Fibroblast of lung (primary cell): ENCODE results near the gene OTOP1. TPM values are rescaled to one million over a fixed set of nuclear protein-coding genes. Genes with fewer than 3 reads are reported as not detected.
A peak's percentile ranks its signal among the peaks of the same experiment; 100 is the strongest.
"Not testable (repeated sequence)": the region's sequence is repeated elsewhere in the genome, so short reads cannot be mapped to it uniquely, and the experiment has no call there.

Experiments used
- DNase-seq, 2 donors: peaks; one replicate each; pipeline versions ENCODE4 v3.0.0 to v3.0.0-alpha.2; 2010; ENCODE audit warnings: low read depth in 2 of 2
- H2AFZ ChIP-seq: 2 replicates; pipeline ENCODE4 v1.5.1; 2012; ENCODE audit warnings: low read length, control low read depth, inconsistent platforms
- H3K27ac ChIP-seq: 2 replicates; pipeline ENCODE4 v1.5.1; 2011; ENCODE audit warnings: low read length, control low read depth; ENCODE audit not compliant: insufficient read depth
- H3K27me3 ChIP-seq: 2 replicates; pipeline ENCODE4 v1.5.1; 2011; ENCODE audit warnings: mild to moderate bottlenecking, low read length; ENCODE audit not compliant: control insufficient read depth, insufficient read depth
- H3K36me3 ChIP-seq: 2 replicates; pipeline ENCODE4 v1.5.1; 2011; ENCODE audit warnings: low read length; ENCODE audit not compliant: control insufficient read depth, insufficient read depth
- H3K4me1 ChIP-seq: 2 replicates; pipeline ENCODE4 v1.5.1; 2011; ENCODE audit warnings: low read length; ENCODE audit not compliant: control insufficient read depth, insufficient read depth; ENCODE audit errors: extremely low read depth
- H3K4me2 ChIP-seq: 2 replicates; pipeline ENCODE4 v1.5.1; 2011; ENCODE audit warnings: low read length, control low read depth; ENCODE audit not compliant: insufficient read depth; ENCODE audit errors: extremely low read depth
- H3K4me3 ChIP-seq, 4 experiments: fragments of 200-600 bp in 1 of 4; sonication (generic) in 1 of 4; replicated peaks in 1 of 4; 2 replicates each; pipeline ENCODE4 v1.5.1; 2011 to 2016; ENCODE audit warnings: low read length in 4 of 4, low read depth in 3 of 4, mild to moderate bottlenecking in 3 of 4, control low read depth in 2 of 4, inconsistent platforms in 1 of 4, mixed read lengths in 1 of 4; ENCODE audit not compliant: insufficient read depth in 1 of 4; ENCODE audit errors: control extremely low read depth in 1 of 4
- H3K79me2 ChIP-seq: 2 replicates; pipeline ENCODE4 v1.5.1; 2012; ENCODE audit warnings: mild to moderate bottlenecking, low read length, inconsistent platforms; ENCODE audit not compliant: control insufficient read depth, insufficient read depth
- H3K9ac ChIP-seq: 2 replicates; pipeline ENCODE4 v1.5.1; 2011; ENCODE audit warnings: mild to moderate bottlenecking, low read length, control low read depth; ENCODE audit not compliant: insufficient read depth
- H3K9me3 ChIP-seq: 2 replicates; pipeline ENCODE4 v1.5.1; 2012; ENCODE audit warnings: low read depth, low read length; ENCODE audit not compliant: control insufficient read depth, insufficient read depth
- H4K20me1 ChIP-seq: 2 replicates; pipeline ENCODE4 v1.5.1; 2011; ENCODE audit warnings: low read length; ENCODE audit not compliant: control insufficient read depth, insufficient read depth; ENCODE audit errors: extremely low read depth
- CTCF ChIP-seq, 2 donors: IDR thresholded peaks in 1 of 2; conservative IDR thresholded peaks in 1 of 2; 1 replicate in 1 of 2; 2 replicates in 1 of 2; pipeline ENCODE4 v1.5.1; 2011 to 2012; ENCODE audit warnings: low read length in 2 of 2, control low read depth in 1 of 2, inconsistent platforms in 1 of 2, low read depth in 1 of 2, mild to moderate bottlenecking in 1 of 2
- EZH2 ChIP-seq: IDR thresholded peaks from 2 replicates; pipeline ENCODE4 v1.5.1; 2012; ENCODE audit warnings: low read length, control low read depth, mild to moderate bottlenecking; ENCODE audit errors: missing control alignments
- polyA plus RNA-seq, 2 donors: library from polyadenylated mRNA; depleted of rRNA in 1 of 2; stranded (reverse) in 1 of 2; unstranded in 1 of 2; fragments of >200 nt; gene quantifications; 2 replicates each; pipeline ENCODE4 v1.2.1, GENCODE V29; 2011 to 2012; ENCODE audit warnings: missing spikeins in 1 of 2
- total RNA-seq: library from RNA; depleted of rRNA; stranded (reverse); fragments of >200 nt; gene quantifications from 2 replicates; pipeline ENCODE4 v1.2.1, GENCODE V29; 2014

OTOP1 gene
- total and polyA plus RNA-seq, 2 donors (not counting 1 experiment from before 2014, with no cell fraction given): not detected

GRCh38 chr4:4182835-4183568 lies 43.7 kb downstream of the OTOP1 start:
- Histone ChIP-seq H3K4me3 (no peak overlapping the region), H3K27me3 (no peaks in the 10 kb centered on the region), H3K9me3 (no peaks in the 10 kb centered on the region), H2AFZ (no peak overlapping the region), H3K36me3 (no peaks in the 10 kb centered on the region), H3K4me1 (no peaks in the 10 kb centered on the region), H4K20me1 (no peaks in the 10 kb centered on the region), H3K27ac (no peak overlapping the region), H3K79me2 (no peaks in the 10 kb centered on the region), H3K4me2 (no peak overlapping the region), H3K9ac (no peak overlapping the region)
- peak in 1 of 2 donors; percentile 19 for DNase-seq
- peak; percentile 27 to 47 for TF ChIP-seq CTCF (conservative IDR thresholded peaks at IDR 0.05 in 1 of 2, IDR thresholded peaks at IDR 0.05 in 1 of 2; ENCODE audit: low read depth in 1 of 2, low read length in 2 of 2)
- no peak for TF ChIP-seq EZH2

DNA sequence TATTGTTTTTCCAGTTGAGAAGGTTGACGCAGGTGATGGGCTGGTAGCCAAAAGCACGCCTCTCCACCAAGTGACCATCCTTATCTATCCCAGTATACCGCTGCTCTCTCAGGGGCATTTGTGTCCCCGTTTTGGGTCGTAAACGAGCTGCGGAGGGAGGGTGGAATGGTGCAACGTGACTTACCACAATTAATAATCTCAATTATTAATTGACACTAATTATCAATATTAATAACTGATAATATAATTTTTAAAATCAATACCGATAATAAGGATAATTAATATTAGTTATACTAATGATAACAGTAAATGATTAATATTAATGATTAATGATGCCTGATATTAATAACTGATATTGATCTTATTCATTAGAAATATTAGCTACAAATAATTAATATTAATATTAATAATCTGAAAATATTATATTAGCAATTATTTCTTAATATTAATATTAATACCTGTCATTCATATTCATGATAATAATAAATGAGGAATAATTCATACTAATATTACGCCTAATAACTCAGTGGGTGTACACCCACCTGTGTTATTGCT lies 56.1 kb downstream of the OTOP1 start:
- Histone ChIP-seq H4K20me1 (no peaks in the 10 kb centered on the region), H3K36me3 (no peaks in the 10 kb centered on the region), H3K79me2 (no peaks in the 10 kb centered on the region), H3K4me1 (no peaks in the 10 kb centered on the region), H3K9me3 (no peaks in the 10 kb centered on the region), H2AFZ (no peak overlapping the region), H3K4me2 (no peak overlapping the region), H3K27me3 (no peaks in the 10 kb centered on the region), H3K4me3 (no peak overlapping the region), H3K9ac (no peak overlapping the region), H3K27ac (no peak overlapping the region)
- DNase-seq: no peak
- TF ChIP-seq EZH2 (no peak), CTCF (conservative IDR thresholded peaks at IDR 0.05 in 1 of 2, IDR thresholded peaks at IDR 0.05 in 1 of 2; ENCODE audit: low read depth in 1 of 2, low read length in 2 of 2) (no peak)

DNA sequence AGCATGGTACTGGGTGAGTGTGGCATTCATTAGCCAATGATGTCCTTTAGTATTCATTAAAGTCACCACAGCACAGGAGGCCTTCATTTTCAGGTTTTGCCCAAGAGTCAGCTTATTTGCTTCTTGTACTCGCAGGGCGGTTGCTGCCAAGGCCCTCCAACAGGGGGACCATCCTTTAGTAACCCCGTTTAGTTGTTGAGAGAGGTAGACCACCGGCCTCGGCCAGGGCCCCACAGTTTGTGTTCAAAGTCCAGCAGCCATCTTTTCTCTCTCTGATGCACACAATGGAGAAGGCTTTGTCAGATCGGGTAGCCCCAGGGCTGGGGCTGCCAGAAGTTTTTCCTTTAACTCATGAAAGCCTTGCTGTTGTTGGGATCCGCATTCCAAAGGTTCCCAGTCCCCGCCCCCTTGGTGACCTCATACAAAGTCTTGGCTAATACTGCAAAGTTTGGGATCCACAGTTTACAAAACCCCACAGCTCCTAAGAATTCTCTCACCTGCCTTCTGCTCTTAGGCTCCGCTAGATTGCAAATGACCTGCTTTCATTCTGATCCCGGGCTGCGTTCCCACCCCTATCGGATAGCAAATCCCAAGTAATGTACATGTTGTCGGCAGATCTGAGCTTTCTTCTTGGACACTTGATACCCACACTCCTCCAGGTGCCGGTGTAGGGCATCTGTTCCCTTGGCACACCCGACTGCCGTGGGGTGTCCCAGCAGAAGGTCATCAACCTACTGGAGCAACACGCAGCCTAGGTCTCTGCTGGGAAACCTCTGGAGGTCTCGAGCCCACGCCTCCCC lies 58.5 kb downstream of the OTOP1 start:
- H3K27me3 ChIP-seq, H2AFZ ChIP-seq, H3K36me3 ChIP-seq, H3K79me2 ChIP-seq, H3K9ac ChIP-seq, H3K4me1 ChIP-seq, H3K4me2 ChIP-seq, DNase-seq, H4K20me1 ChIP-seq, H3K9me3 ChIP-seq, H3K27ac ChIP-seq, H3K4me3 ChIP-seq: not testable (repeated sequence)

GRCh38 chr4:4166986-4167385 lies 59.7 kb downstream of the OTOP1 start:
- H3K4me2 ChIP-seq, H3K27me3 ChIP-seq, H2AFZ ChIP-seq, H3K36me3 ChIP-seq, H3K9me3 ChIP-seq, H3K4me3 ChIP-seq, DNase-seq, H3K9ac ChIP-seq, H3K27ac ChIP-seq, H4K20me1 ChIP-seq, H3K79me2 ChIP-seq, H3K4me1 ChIP-seq: not testable (repeated sequence)

DNA sequence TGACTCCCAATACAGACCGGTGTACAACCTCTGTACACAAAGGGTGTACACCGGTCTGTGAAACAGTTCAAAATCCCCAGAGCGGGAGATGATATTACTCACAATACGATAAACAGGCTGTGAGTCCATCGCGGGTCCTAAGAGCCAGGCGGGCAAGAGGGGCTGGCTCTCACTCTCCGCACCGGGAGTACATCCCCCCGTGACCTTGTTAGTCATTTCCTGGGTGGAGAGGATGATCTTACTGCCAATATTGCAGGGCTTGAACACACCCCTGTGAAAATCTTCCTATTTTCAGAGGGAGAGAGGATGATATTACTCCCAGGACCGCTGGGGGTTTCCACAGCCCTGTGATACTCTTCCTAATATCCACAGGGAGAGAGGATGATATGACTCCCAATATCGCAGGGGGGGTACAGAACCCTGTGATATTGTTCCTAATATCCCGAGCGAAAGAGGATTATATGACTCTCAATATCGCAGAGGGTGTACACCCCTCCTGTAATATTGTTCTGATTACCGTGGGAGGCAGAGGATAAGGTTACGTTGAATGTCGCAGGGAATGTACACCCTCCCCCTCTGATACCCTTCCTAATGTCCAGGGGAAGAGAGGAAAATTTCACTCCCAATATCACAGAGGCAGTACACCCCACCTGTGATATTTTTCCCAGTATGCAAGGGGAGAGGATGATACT lies 60.9 kb downstream of the OTOP1 start:
- not testable (repeated sequence) for H2AFZ ChIP-seq, H3K4me2 ChIP-seq, H3K79me2 ChIP-seq, H4K20me1 ChIP-seq, H3K9ac ChIP-seq, DNase-seq, H3K36me3 ChIP-seq, H3K27me3 ChIP-seq, H3K9me3 ChIP-seq, H3K27ac ChIP-seq, H3K4me1 ChIP-seq, H3K4me3 ChIP-seq
